ENCODE results near the gene ASS1. TPM values are rescaled to one million over a fixed set of nuclear protein-coding genes. Genes with fewer than 3 reads are reported as not detected.
"Not testable (repeated sequence)": the region's sequence is repeated elsewhere in the genome, so short reads cannot be mapped to it uniquely, and the experiment has no call there.

ASS1 gene
- total RNA-seq, 1 experiment from 2014 or later, result 255 TPM

GRCh38 chr9:130433947-130434262, 10.9 kb upstream of the ASS1 start:
- no peaks in the 10 kb centered on the region for H3K79me2 ChIP-seq (ENCODE audit: low read depth)
- no peaks in the 10 kb centered on the region; the same call in 1 of the 2 replicates for H3F3A ChIP-seq (ENCODE audit: insufficient read depth, low read depth)
- no peaks in the 10 kb centered on the region for H3K4me1 ChIP-seq (replicated peaks; ENCODE audit: insufficient read depth)
- CTCF ChIA-PET, result no interaction called here
- no peaks in the 10 kb centered on the region; the same call in 1 of the 2 replicates for H3K9me3 ChIP-seq (ENCODE audit: insufficient read depth, low read depth)
- H3K9me2 ChIP-seq (ENCODE audit: insufficient read depth), result no peaks in the 10 kb centered on the region
- H3K27ac ChIP-seq, result no peak overlapping the region
- POLR2A ChIA-PET (ENCODE audit: unreplicated experiment), result no interaction called here
- H3K4me2 ChIP-seq, result no peak overlapping the region
- no peaks in the 10 kb centered on the region for H3K27me3 ChIP-seq (ENCODE audit: insufficient read depth, low read depth)
- no peak overlapping the region for H2AFZ ChIP-seq
- TF ChIP-seq CTCF (conservative IDR thresholded peaks at IDR 0.05), result no peak
- intact Hi-C loops (cut with micrococcal nuclease; ENCODE audit: unreplicated experiment), result no loop called here
- H3K36me3 ChIP-seq (ENCODE audit: low read depth), result no peaks in the 10 kb centered on the region
- DNase-seq, result no peak
- BruUV-seq (replicated peaks), result no TSS peak
- no peak overlapping the region for H3K4me3 ChIP-seq
- no peaks in the 10 kb centered on the region for H4K20me1 ChIP-seq (ENCODE audit: insufficient read depth)

GRCh38 chr9:130434656-130435055, 10.1 kb upstream of the ASS1 start:
- intact Hi-C loops (cut with micrococcal nuclease; ENCODE audit: unreplicated experiment); H3K9me2 ChIP-seq (ENCODE audit: insufficient read depth); H3F3A ChIP-seq (ENCODE audit: insufficient read depth, low read depth); H3K27ac ChIP-seq; POLR2A ChIA-PET (ENCODE audit: unreplicated experiment); H3K4me1 ChIP-seq (replicated peaks; ENCODE audit: insufficient read depth); H2AFZ ChIP-seq; H4K20me1 ChIP-seq (ENCODE audit: insufficient read depth); H3K9me3 ChIP-seq (ENCODE audit: insufficient read depth, low read depth); H3K4me2 ChIP-seq; H3K27me3 ChIP-seq (ENCODE audit: insufficient read depth, low read depth); DNase-seq; H3K36me3 ChIP-seq (ENCODE audit: low read depth); BruUV-seq (replicated peaks); H3K4me3 ChIP-seq; H3K79me2 ChIP-seq (ENCODE audit: low read depth): not testable (repeated sequence)
- CTCF ChIA-PET, result interaction anchor here (0.7 kb wide), 1 partner anchor 331 kb away, joined by 5 read pairs; no protein-coding TSS in a partner anchor

GRCh38 chr9:130437011-130437789, 7.6 kb upstream of the ASS1 start:
- Histone ChIP-seq H3F3A (ENCODE audit: insufficient read depth, low read depth) (no peaks in the 10 kb centered on the region; the same call in 1 of the 2 replicates), H3K36me3 (ENCODE audit: low read depth) (no peaks in the 10 kb centered on the region), H3K9me2 (ENCODE audit: insufficient read depth) (no peaks in the 10 kb centered on the region), H3K4me3 (no peak overlapping the region), H3K9me3 (ENCODE audit: insufficient read depth, low read depth) (no peaks in the 10 kb centered on the region), H3K4me1 (replicated peaks; ENCODE audit: insufficient read depth) (no peaks in the 10 kb centered on the region), H3K27ac (no peak overlapping the region), H3K27me3 (ENCODE audit: insufficient read depth, low read depth) (no peaks in the 10 kb centered on the region), H3K4me2 (no peak overlapping the region), H4K20me1 (ENCODE audit: insufficient read depth) (no peaks in the 10 kb centered on the region), H2AFZ (no peak overlapping the region), H3K79me2 (ENCODE audit: low read depth) (no peaks in the 10 kb centered on the region)
- ChIA-PET CTCF (interaction anchor here (0.6 to 0.7 kb wide), 3 partner anchors 12 to 198 kb away, joined by 3 to 12 read pairs (median 6); no protein-coding TSS in a partner anchor), POLR2A (ENCODE audit: unreplicated experiment) (interaction anchor here (0.6 kb wide), 2 partner anchors 74 to 165 kb away, joined by 3 to 9 read pairs; no protein-coding TSS in a partner anchor)
- no peak for TF ChIP-seq CTCF (conservative IDR thresholded peaks at IDR 0.05)
- TF ChIP-seq EZH2 (IDR thresholded peaks at IDR 0.05; ENCODE audit: low read depth), result no peak
- BruUV-seq (replicated peaks), result no TSS peak
- no peak for DNase-seq
- intact Hi-C loops (cut with micrococcal nuclease; ENCODE audit: unreplicated experiment), result no loop called here

Data from PC-9 (cell line).